Adrenal gland (tissue), 12 donors: ENCODE measurements around the gene CELF5. TPM values are rescaled to one million over a fixed set of nuclear protein-coding genes. Genes with fewer than 3 reads are reported as not detected.
"Not testable (repeated sequence)": the region's sequence is repeated elsewhere in the genome, so short reads cannot be mapped to it uniquely, and the experiment has no call there.

Experiments
- DNase-seq, 7 donors: peaks; one replicate each; pipeline ENCODE4 v3.0.0-alpha.2; 2019 to 2020
- H3K27ac ChIP-seq, 5 donors: fragments of 200-600 bp; sonication (generic) in 4 of 5; 1 replicate in 3 of 5; 2 replicates in 2 of 5; pipeline versions ENCODE4 v1.5.1 to v1.8.0; 2016 to 2020; ENCODE audit warnings: mild to moderate bottlenecking in 1 of 5
- H3K27me3 ChIP-seq: fragments of 200-600 bp; 2 replicates; pipeline ENCODE4 v1.8.0; 2021
- H3K36me3 ChIP-seq, 2 donors: fragments of 200-600 bp; replicated peaks in 1 of 2; 1 replicate in 1 of 2; 2 replicates in 1 of 2; pipeline versions ENCODE4 v1.5.1 to v1.8.0; 2018 to 2022
- H3K4me1 ChIP-seq, 2 donors: fragments of 200-600 bp; replicated peaks in 1 of 2; 1 replicate in 1 of 2; 2 replicates in 1 of 2; pipeline versions ENCODE4 v1.5.1 to v1.8.0; 2018 to 2021
- H3K4me3 ChIP-seq, 4 donors: fragments of 200-600 bp; sonication (generic) in 3 of 4; one replicate each; pipeline ENCODE4 v1.5.1; 2016 to 2018
- H3K9me3 ChIP-seq, 3 donors: fragments of 200-600 bp; sonication (generic) in 1 of 3; replicated peaks in 1 of 3; 1 replicate in 2 of 3; 2 replicates in 1 of 3; pipeline versions ENCODE4 v1.5.1 to v1.8.0; 2016 to 2021
- CTCF ChIP-seq, 6 experiments: fragments of 450-650 bp in 4 of 6; fragments of 200-600 bp in 2 of 6; sonication (generic) in 1 of 6; IDR thresholded peaks; 1 replicate in 5 of 6; 2 replicates in 1 of 6; pipeline versions ENCODE4 v1.5.1 to v1.8.0; 2016 to 2021; ENCODE audit warnings: antibody characterized with exemption in 6 of 6, mild to moderate bottlenecking in 2 of 6, moderate library complexity in 1 of 6
- POLR2A ChIP-seq, 2 donors: fragments of 450-650 bp; IDR thresholded peaks; one replicate each; pipeline ENCODE4 v1.6.1; 2017; ENCODE audit warnings: antibody characterized with exemption in 2 of 2, mild to moderate bottlenecking in 2 of 2, moderate library complexity in 1 of 2
- WGBS, 4 donors: extraction: QIAGEN DNeasy Blood & Tissue Kit in 2 of 4; methylation state at CpG; one replicate each; pipeline versions ENCODE4 v1.1.5 to v1.1.7; 2013 to 2017; 5-methylcytosine and 5-hydroxymethylcytosine counted together
- intact Hi-C, 2 donors: fragments of 100-400 bp; cut with DNase I; formaldehyde crosslinking; loops; one replicate each; pipeline versions ENCODE4 v1.14.1 to v1.15.0; 2022 to 2023
- polyA plus RNA-seq, 3 donors: library from polyadenylated mRNA; stranded (reverse); fragments of 200-250 nt in 2 of 3; fragments of 350-450 nt in 1 of 3; fragmentation: Illumina TruSeq in 1 of 3; extraction: RNeasy Lipid Tissue Mini Kit (QIAGEN cat#74804) in 1 of 3; gene quantifications; one replicate each; pipeline ENCODE4 v1.2.3, GENCODE V29; 2013 to 2014
- total RNA-seq, 9 donors: library from RNA; depleted of rRNA in 4 of 9; stranded (reverse); fragments of >200 nt in 4 of 9; fragments of 120-200 nt in 1 of 9; fragmentation: NEBNext Ultra II Directional in 1 of 9; extraction: Animal tissue kit (Norgen Biotek cat#: 25700) in 1 of 9; gene quantifications; one replicate each; pipeline versions ENCODE4 v1.1.0 to v1.2.4, GENCODE V29; 2013 to 2023
- donor health status: healthy with polysubstance abuse.
- donor health status: Bipolar disorder and iron deficiency.
- donor health status: DM: yes; HTN: yes; CAD: no.
- donor health status: DM: no; HTN: no; CAD: no.
- donor health status: DM: no; HTN: no; CAD: no.
- donor health status: DM: yes; HTN: yes; CAD: no.

The CELF5 gene
- total and polyA plus RNA-seq, 12 donors: 0.08 to 1.6 (median 0.58) TPM; not detected in 4

- WGBS, 4 donors: 0 to 40% (median 2%) methylated on average over 1 to 40 of the region's 40 CpGs
- intact Hi-C loops: no loop called here
Observed at GRCh38 chr19:3285647-3286176, 61.3 kb downstream of the CELF5 start.

GRCh38 chr19:3287814-3288213, 63.4 kb downstream of the CELF5 start:
- Histone ChIP-seq H3K27ac (no peak overlapping the region), H3K36me3 (no peaks in the 10 kb centered on the region), H3K4me3 (no peak overlapping the region), H3K9me3 (no peaks in the 10 kb centered on the region), H3K4me1 (peaks cover 0 to 4% of the 10 kb centered on the region in 2 donors), H3K27me3 (peaks cover 25% of the 10 kb centered on the region)
- TF ChIP-seq POLR2A (IDR thresholded peaks at IDR 0.05): no peak
- TF ChIP-seq CTCF (IDR thresholded peaks at IDR 0.05): no peak
- intact Hi-C loops: no loop called here
- DNase-seq: no peak
- WGBS, 4 donors: 30 to 37% (median 36%) methylated on average over 8 to 11 of the region's 11 CpGs

More at GRCh38 chr19:3285647-3286176, 61.3 kb downstream of the CELF5 start:
- no peaks in the 10 kb centered on the region for H3K36me3 ChIP-seq
- peak in 4 of 7 donors; percentile 19 to 53 (median 26) for DNase-seq
- H3K4me1 ChIP-seq: peaks cover 0 to 4% of the 10 kb centered on the region in 2 donors
- TF ChIP-seq POLR2A (IDR thresholded peaks at IDR 0.05) (no peak), CTCF (IDR thresholded peaks at IDR 0.05) (no peak)
- no peak overlapping the region for H3K4me3 ChIP-seq
- H3K9me3 ChIP-seq: no peaks in the 10 kb centered on the region
- H3K27ac ChIP-seq: no peak overlapping the region
- peaks cover 35% of the 10 kb centered on the region for H3K27me3 ChIP-seq

- 71 to 79% (median 77%) methylated on average over 5 of the region's 5 CpGs for WGBS, 4 donors
- intact Hi-C loops, H3K9me3 ChIP-seq, H3K36me3 ChIP-seq, H3K27ac ChIP-seq, H3K4me1 ChIP-seq, DNase-seq, H3K4me3 ChIP-seq: not testable (repeated sequence)
- H3K27me3 ChIP-seq: peaks cover 21% of the 10 kb centered on the region
Observed at GRCh38 chr19:3288437-3288836, 64.0 kb downstream of the CELF5 start.

- Histone ChIP-seq H3K27me3 (peaks cover 12% of the 10 kb centered on the region), H3K9me3 (no peaks in the 10 kb centered on the region), H3K27ac (no peak overlapping the region), H3K4me3 (no peak overlapping the region), H3K4me1 (no peaks in the 10 kb centered on the region), H3K36me3 (no peaks in the 10 kb centered on the region)
- intact Hi-C loops: no loop called here
- no peak for TF ChIP-seq CTCF (IDR thresholded peaks at IDR 0.05)
- no peak for TF ChIP-seq POLR2A (IDR thresholded peaks at IDR 0.05)
- DNase-seq: no peak
- 25 to 46% (median 36%) methylated on average over 15 to 23 of the region's 23 CpGs for WGBS, 4 donors
Observed at GRCh38 chr19:3289971-3290569, 65.6 kb downstream of the CELF5 start.

GRCh38 chr19:3290858-3291257, 66.4 kb downstream of the CELF5 start:
- H3K27me3 ChIP-seq: peaks cover 12% of the 10 kb centered on the region
- intact Hi-C loops, H3K4me1 ChIP-seq, H3K36me3 ChIP-seq, H3K9me3 ChIP-seq, H3K4me3 ChIP-seq, DNase-seq, H3K27ac ChIP-seq: not testable (repeated sequence)
- 80 to 90% (median 84%) methylated on average over 4 to 6 of the region's 6 CpGs for WGBS, 4 donors
